Measurements from ENCODE around the gene UBE2A.

The UBE2A gene

GRCh38 chrX:119573840-119574393, 446 bp upstream of the UBE2A start:
- Histone ChIP-seq H3K9ac (ENCODE audit: low read depth, low read length) (peak overlapping the region; percentile 91), H3K36me3 (ENCODE audit: insufficient read depth, low read length) (peaks cover 7% of the 10 kb centered on the region), H3K27me3 (ENCODE audit: control insufficient read depth, insufficient read depth, low read length) (no peaks in the 10 kb centered on the region), H3K4me1 (ENCODE audit: control insufficient read depth, insufficient read depth, low read length) (peaks cover 9% of the 10 kb centered on the region), H3K4me3 (ENCODE audit: low read length) (peak overlapping the region; percentile 93), H3K9me3 (replicated peaks; ENCODE audit: low read length) (no peaks in the 10 kb centered on the region), H3K4me2 (ENCODE audit: low read length) (peak overlapping the region; percentile 89)

GRCh38 chrX:119579414-119579813, 5.1 kb downstream of the UBE2A start:
- Histone ChIP-seq H3K27me3 (ENCODE audit: control insufficient read depth, insufficient read depth, low read length) (no peaks in the 10 kb centered on the region), H3K36me3 (ENCODE audit: insufficient read depth, low read length) (peaks cover 16% of the 10 kb centered on the region), H3K4me1 (ENCODE audit: control insufficient read depth, insufficient read depth, low read length) (peaks cover 9% of the 10 kb centered on the region), H3K4me2 (ENCODE audit: low read length) (no peak overlapping the region), H3K4me3 (ENCODE audit: low read length) (no peak overlapping the region), H3K9ac (ENCODE audit: low read depth, low read length) (no peak overlapping the region), H3K9me3 (replicated peaks; ENCODE audit: low read length) (no peaks in the 10 kb centered on the region)

- no peaks in the 10 kb centered on the region for H3K9me3 ChIP-seq (replicated peaks; ENCODE audit: low read length)
- no peak overlapping the region for H3K9ac ChIP-seq (ENCODE audit: low read depth, low read length)
- peaks cover 12% of the 10 kb centered on the region for H3K36me3 ChIP-seq (ENCODE audit: insufficient read depth, low read length)
- H3K4me2 ChIP-seq (ENCODE audit: low read length), result no peak overlapping the region
- no peaks in the 10 kb centered on the region for H3K27me3 ChIP-seq (ENCODE audit: control insufficient read depth, insufficient read depth, low read length)
- no peaks in the 10 kb centered on the region for H3K4me1 ChIP-seq (ENCODE audit: control insufficient read depth, insufficient read depth, low read length)
- H3K4me3 ChIP-seq (ENCODE audit: low read length), result no peak overlapping the region
Measured at GRCh38 chrX:119583431-119584059, 9.2 kb downstream of the UBE2A start.

GRCh38 chrX:119589810-119590209, 15.4 kb downstream of the UBE2A start:
- Histone ChIP-seq H3K4me3 (ENCODE audit: low read length) (no peak overlapping the region), H3K9ac (ENCODE audit: low read depth, low read length) (no peak overlapping the region), H3K36me3 (ENCODE audit: insufficient read depth, low read length) (peaks cover 11% of the 10 kb centered on the region), H3K9me3 (replicated peaks; ENCODE audit: low read length) (no peaks in the 10 kb centered on the region), H3K27me3 (ENCODE audit: control insufficient read depth, insufficient read depth, low read length) (no peaks in the 10 kb centered on the region), H3K4me2 (ENCODE audit: low read length) (no peak overlapping the region), H3K4me1 (ENCODE audit: control insufficient read depth, insufficient read depth, low read length) (no peaks in the 10 kb centered on the region)

GRCh38 chrX:119602701-119603255, 28.4 kb downstream of the UBE2A start:
- H3K4me2 ChIP-seq (ENCODE audit: low read length), result no peak overlapping the region
- no peaks in the 10 kb centered on the region for H3K9me3 ChIP-seq (replicated peaks; ENCODE audit: low read length)
- H3K9ac ChIP-seq (ENCODE audit: low read depth, low read length), result no peak overlapping the region

GRCh38 chrX:119604766-119605463, 30.6 kb downstream of the UBE2A start:
- Histone ChIP-seq H3K4me2 (ENCODE audit: low read length) (peak overlapping the region; percentile 80), H3K27me3 (ENCODE audit: control insufficient read depth, insufficient read depth, low read length) (no peaks in the 10 kb centered on the region), H3K9ac (ENCODE audit: low read depth, low read length) (peak overlapping the region; percentile 48), H3K4me3 (ENCODE audit: low read length) (peak overlapping the region; percentile 84), H3K4me1 (ENCODE audit: control insufficient read depth, insufficient read depth, low read length) (no peaks in the 10 kb centered on the region), H3K9me3 (replicated peaks; ENCODE audit: low read length) (no peaks in the 10 kb centered on the region), H3K36me3 (ENCODE audit: insufficient read depth, low read length) (no peaks in the 10 kb centered on the region)

More at GRCh38 chrX:119602701-119603255, 28.4 kb downstream of the UBE2A start:
- H3K4me3 ChIP-seq (ENCODE audit: low read length), result no peak overlapping the region
- no peaks in the 10 kb centered on the region for H3K27me3 ChIP-seq (ENCODE audit: control insufficient read depth, insufficient read depth, low read length)
- H3K36me3 ChIP-seq (ENCODE audit: insufficient read depth, low read length), result no peaks in the 10 kb centered on the region
- H3K4me1 ChIP-seq (ENCODE audit: control insufficient read depth, insufficient read depth, low read length), result no peaks in the 10 kb centered on the region

GRCh38 chrX:119605464-119606279, 31.3 kb downstream of the UBE2A start:
- no peaks in the 10 kb centered on the region for H3K4me1 ChIP-seq (ENCODE audit: control insufficient read depth, insufficient read depth, low read length)
- no peaks in the 10 kb centered on the region for H3K27me3 ChIP-seq (ENCODE audit: control insufficient read depth, insufficient read depth, low read length)
- H3K9ac ChIP-seq (ENCODE audit: low read depth, low read length), result peak overlapping the region; percentile 91
- H3K9me3 ChIP-seq (replicated peaks; ENCODE audit: low read length), result no peaks in the 10 kb centered on the region
- H3K4me2 ChIP-seq (ENCODE audit: low read length), result peak overlapping the region; percentile 80
- H3K4me3 ChIP-seq (ENCODE audit: low read length), result peak overlapping the region; percentile 84
- no peaks in the 10 kb centered on the region for H3K36me3 ChIP-seq (ENCODE audit: insufficient read depth, low read length)

- peak within 1 kb of the TSS; percentile 91 for H3K9ac ChIP-seq (ENCODE audit: low read depth, low read length)
- H3K9me3 ChIP-seq (replicated peaks; ENCODE audit: low read length), result no peaks in the 10 kb centered on the region
- peak within 1 kb of the TSS; percentile 84 for H3K4me3 ChIP-seq (ENCODE audit: low read length)
- peak within 1 kb of the TSS; percentile 80 for H3K4me2 ChIP-seq (ENCODE audit: low read length)
- no peaks in the 10 kb centered on the region for H3K27me3 ChIP-seq (ENCODE audit: control insufficient read depth, insufficient read depth, low read length)
- no peaks in the 10 kb centered on the region for H3K4me1 ChIP-seq (ENCODE audit: control insufficient read depth, insufficient read depth, low read length)
- no peaks in the 10 kb centered on the region for H3K36me3 ChIP-seq (ENCODE audit: insufficient read depth, low read length)
Measured at GRCh38 chrX:119606280-119607017, 32.1 kb downstream of the UBE2A start, which contains the start of gene NKRF. TSS of gene NKRF (minus strand) at chrX:119606424.

- H3K9ac ChIP-seq (ENCODE audit: low read depth, low read length), result peak overlapping the region; percentile 91
- no peaks in the 10 kb centered on the region for H3K4me1 ChIP-seq (ENCODE audit: control insufficient read depth, insufficient read depth, low read length)
- H3K27me3 ChIP-seq (ENCODE audit: control insufficient read depth, insufficient read depth, low read length), result no peaks in the 10 kb centered on the region
- H3K4me2 ChIP-seq (ENCODE audit: low read length), result peak overlapping the region; percentile 80
- no peaks in the 10 kb centered on the region for H3K36me3 ChIP-seq (ENCODE audit: insufficient read depth, low read length)
- no peaks in the 10 kb centered on the region for H3K9me3 ChIP-seq (replicated peaks; ENCODE audit: low read length)
- H3K4me3 ChIP-seq (ENCODE audit: low read length), result peak overlapping the region; percentile 84
Measured at GRCh38 chrX:119607018-119607389, 32.6 kb downstream of the UBE2A start.

- H3K4me3 ChIP-seq (ENCODE audit: low read length), result no peak overlapping the region
- H3K9ac ChIP-seq (ENCODE audit: low read depth, low read length), result no peak overlapping the region
- H3K4me1 ChIP-seq (ENCODE audit: control insufficient read depth, insufficient read depth, low read length), result no peaks in the 10 kb centered on the region
- no peaks in the 10 kb centered on the region for H3K27me3 ChIP-seq (ENCODE audit: control insufficient read depth, insufficient read depth, low read length)
- no peaks in the 10 kb centered on the region for H3K36me3 ChIP-seq (ENCODE audit: insufficient read depth, low read length)
- H3K4me2 ChIP-seq (ENCODE audit: low read length), result no peak overlapping the region
- no peaks in the 10 kb centered on the region for H3K9me3 ChIP-seq (replicated peaks; ENCODE audit: low read length)
Measured at GRCh38 chrX:119614776-119615175, 40.4 kb downstream of the UBE2A start.

Data from skeletal muscle satellite cell (primary cell).